ENCODE measurements around the gene SLC38A10.

The SLC38A10 gene

DNA sequence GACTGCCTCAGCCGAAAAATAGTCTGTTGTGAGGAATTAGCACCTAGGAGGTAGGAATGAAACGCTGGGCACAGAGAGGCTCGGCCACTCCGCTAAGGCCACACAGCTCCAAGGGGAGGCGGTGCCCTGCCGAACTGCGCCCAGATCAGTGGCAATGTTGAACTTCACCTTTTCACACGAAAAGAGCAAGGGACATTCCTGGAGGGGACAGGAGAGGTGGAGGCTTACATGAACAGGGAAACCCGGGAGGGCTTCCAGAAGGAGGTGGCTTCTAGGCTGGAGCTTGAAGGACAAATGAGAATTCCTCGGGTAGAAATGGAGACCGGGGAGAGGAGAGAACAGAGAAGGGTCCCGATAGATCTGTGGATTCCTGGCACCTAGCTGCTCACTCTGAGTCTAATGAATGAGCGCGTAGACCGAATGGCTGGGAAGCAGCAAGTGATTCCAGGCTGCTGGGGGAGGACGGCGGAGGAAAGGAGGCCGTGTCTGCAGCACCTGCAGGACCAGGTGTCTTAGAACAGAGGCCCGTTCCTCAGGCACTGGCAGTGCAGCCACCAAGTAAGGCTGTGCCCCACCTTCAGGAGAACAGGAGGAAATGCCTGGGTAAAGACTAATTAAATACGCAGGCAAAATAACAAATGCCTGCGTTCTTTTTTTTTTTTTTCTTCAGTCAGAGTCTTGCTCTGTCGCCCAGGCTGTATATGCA is 722 bp upstream of the SLC38A10 start:
- peak; percentile 47 for DNase-seq (ENCODE audit: low read depth)
- TF ChIP-seq, protein P1, sequence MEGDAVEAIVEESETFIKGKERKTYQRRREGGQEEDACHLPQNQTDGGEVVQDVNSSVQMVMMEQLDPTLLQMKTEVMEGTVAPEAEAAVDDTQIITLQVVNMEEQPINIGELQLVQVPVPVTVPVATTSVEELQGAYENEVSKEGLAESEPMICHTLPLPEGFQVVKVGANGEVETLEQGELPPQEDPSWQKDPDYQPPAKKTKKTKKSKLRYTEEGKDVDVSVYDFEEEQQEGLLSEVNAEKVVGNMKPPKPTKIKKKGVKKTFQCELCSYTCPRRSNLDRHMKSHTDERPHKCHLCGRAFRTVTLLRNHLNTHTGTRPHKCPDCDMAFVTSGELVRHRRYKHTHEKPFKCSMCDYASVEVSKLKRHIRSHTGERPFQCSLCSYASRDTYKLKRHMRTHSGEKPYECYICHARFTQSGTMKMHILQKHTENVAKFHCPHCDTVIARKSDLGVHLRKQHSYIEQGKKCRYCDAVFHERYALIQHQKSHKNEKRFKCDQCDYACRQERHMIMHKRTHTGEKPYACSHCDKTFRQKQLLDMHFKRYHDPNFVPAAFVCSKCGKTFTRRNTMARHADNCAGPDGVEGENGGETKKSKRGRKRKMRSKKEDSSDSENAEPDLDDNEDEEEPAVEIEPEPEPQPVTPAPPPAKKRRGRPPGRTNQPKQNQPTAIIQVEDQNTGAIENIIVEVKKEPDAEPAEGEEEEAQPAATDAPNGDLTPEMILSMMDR (conservative IDR thresholded peaks at IDR 0.05; ENCODE audit: low read length) = peak; percentile 42
- peak overlapping the region; percentile 81 for H3K4me3 ChIP-seq (ENCODE audit: low read length)

DNA sequence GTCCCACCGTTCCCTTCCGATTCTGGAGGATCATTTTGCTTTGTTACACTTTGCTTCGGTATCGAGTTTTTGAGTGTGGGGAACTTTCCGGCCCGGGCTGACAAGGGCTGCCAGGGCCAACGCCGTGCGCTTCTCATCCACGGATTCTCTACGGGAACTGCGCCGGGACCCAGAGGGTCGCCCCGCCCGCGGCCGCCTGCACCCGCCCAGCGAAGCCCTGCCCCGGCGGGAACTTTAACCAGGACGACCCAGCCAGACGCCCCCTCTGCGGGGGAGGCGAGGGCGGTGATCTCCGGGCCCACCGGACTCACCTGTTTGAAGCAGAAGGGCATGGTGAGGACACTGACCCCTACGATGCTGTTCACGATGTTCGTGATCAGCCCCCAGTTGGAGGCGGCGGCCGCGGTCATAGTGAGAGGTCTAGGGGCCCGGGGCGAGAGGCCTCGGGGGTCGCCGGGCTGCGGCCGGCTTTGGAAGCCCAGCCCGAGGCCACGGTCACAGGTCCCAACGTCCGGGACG is 536 bp downstream of the SLC38A10 start:
- peak overlapping the region; percentile 81 for H3K4me3 ChIP-seq (ENCODE audit: low read length)
- peak; percentile 8 for DNase-seq (ENCODE audit: low read depth)
- TF ChIP-seq, protein P1 (conservative IDR thresholded peaks at IDR 0.05; ENCODE audit: low read length) = no peak

DNA sequence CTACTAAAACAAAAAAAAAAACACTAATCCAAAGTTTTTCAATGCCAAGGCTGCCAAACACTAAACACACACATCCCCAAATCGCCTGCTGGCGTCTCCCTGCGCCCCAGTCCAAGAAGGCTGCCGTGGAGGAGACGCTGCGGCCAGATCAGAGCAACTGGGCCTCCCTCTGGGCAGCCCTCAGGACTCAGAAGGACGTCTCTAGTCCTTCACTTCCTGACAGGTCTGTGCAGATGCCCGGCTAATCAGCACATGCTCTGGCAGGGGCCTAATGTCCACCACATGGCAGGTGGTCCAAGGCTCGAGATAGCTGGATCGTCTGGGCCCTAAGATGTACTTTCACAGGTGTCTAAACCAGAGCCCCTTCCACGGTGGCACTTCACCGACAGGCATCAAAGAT is 2.7 kb downstream of the SLC38A10 start:
- H3K4me3 ChIP-seq (ENCODE audit: low read length) = no peak overlapping the region
- TF ChIP-seq, protein P1 (conservative IDR thresholded peaks at IDR 0.05; ENCODE audit: low read length) = no peak
- no peak for DNase-seq (ENCODE audit: low read depth)

DNA sequence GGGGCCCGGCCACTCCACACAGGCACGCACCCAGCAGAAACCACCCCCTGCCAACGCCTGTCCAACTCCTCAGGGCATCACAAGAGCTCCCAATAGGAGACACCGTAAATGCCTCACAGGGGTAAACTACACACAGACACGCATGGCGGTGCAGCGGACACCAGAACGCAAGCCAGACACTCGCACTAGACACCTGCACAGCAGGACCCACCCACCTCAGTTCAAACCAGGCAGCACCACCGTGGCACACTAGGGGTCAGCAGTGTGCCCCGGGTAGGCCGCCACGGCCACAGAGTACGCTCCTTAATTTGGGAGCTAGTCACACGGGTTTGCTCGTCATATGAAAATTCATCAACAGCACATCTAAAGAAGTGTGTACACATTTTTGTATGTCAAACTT is 3.4 kb downstream of the SLC38A10 start:
- TF ChIP-seq, protein P1 (conservative IDR thresholded peaks at IDR 0.05; ENCODE audit: low read length) = peak; percentile 84
- no peak overlapping the region for H3K4me3 ChIP-seq (ENCODE audit: low read length)
- DNase-seq (ENCODE audit: low read depth) = peak; percentile 51

DNA sequence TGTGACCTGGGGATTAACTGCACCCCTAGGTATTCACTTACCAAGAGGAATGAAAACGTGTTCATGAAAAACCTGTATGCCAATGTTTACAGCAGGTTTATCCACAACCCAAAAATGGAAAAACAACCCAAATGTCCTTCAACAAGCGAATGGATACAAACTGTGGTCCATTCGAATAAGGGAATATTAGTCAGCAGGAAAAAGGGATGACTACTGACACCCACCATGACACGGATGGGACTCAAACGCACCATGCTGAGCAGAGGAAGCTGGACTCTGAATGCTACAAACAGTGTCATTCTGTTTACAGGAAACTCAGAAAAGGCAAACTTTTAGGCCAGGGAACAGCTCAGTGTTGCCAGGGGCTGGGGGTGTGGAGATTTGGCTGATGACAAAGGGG is 4.9 kb downstream of the SLC38A10 start:
- TF ChIP-seq, protein P1 (conservative IDR thresholded peaks at IDR 0.05; ENCODE audit: low read length) = no peak
- no peak overlapping the region for H3K4me3 ChIP-seq (ENCODE audit: low read length)
- DNase-seq (ENCODE audit: low read depth) = no peak

DNA sequence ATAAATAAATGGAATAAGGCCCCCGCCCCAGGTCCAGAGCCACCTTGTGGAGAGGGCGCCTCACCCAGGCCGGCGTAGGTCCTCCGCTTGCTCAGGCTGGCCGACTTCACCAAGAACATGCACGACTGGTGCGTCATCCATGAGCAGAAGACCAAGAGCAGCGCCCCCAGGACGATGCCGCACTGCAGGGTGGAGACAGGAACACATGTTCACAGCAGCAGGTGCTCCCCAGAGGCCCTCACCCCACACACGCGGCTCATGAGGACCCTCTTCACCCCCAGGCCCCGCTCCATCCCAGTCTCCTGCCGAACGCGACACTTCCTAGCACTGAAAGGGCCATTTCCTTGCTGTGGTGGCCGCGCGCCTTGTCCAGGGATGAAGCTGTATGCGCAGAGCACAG is 5.5 kb downstream of the SLC38A10 start:
- no peak overlapping the region for H3K4me3 ChIP-seq (ENCODE audit: low read length)
- no peak for DNase-seq (ENCODE audit: low read depth)
- TF ChIP-seq, protein P1 (conservative IDR thresholded peaks at IDR 0.05; ENCODE audit: low read length) = no peak

DNA sequence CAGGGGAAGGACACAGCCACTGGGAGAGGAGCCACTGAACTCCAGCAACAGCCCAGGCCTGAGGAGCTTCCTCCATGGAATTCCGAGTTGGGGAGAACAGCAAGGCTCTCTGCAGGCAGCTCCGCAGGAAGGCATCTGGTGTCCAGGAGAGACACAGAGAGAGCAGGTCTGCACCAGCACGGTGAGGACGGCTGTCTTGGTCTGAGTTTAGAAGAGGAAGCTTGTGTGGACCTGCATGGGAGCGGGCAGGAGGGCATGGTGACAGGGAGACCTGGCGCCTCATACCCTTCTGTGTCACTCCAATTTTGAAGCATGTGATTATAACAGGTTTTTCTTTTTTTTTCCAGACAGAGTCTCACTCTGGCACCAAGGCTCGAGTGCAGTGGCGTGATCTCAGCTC is 6.4 kb downstream of the SLC38A10 start:
- TF ChIP-seq, protein P1 (conservative IDR thresholded peaks at IDR 0.05; ENCODE audit: low read length) = no peak
- H3K4me3 ChIP-seq (ENCODE audit: low read length) = no peak overlapping the region
- DNase-seq (ENCODE audit: low read depth) = no peak

Data from AG10803 (cell line).